ENCODE results near the gene NRL. TPM values are rescaled to one million over a fixed set of nuclear protein-coding genes. Genes with fewer than 3 reads are reported as not detected.

Gene NRL
- total and polyA plus RNA-seq, 2 donors from 2014 or later = 4.9 to 5.5 TPM

Small RNA genes lying within 50 kb of the gene (microRNA-seq; reads per million reads assigned to microRNA genes)
- gene MIR7703 = not detected

Other genes with a start within 250 kb of the NRL start
- gene DHRS4, start 161.2 kb downstream of the NRL start, total RNA-seq = 23.4 TPM
- gene DHRS4, start 161.2 kb downstream of the NRL start, polyA plus RNA-seq (ENCODE audit: insufficient read depth, low read depth, low replicate concordance) = 247 TPM
- 20.7 TPM for gene DHRS4L2, start 126.0 kb downstream of the NRL start, total RNA-seq
- 463 TPM for gene DHRS4L2, start 126.0 kb downstream of the NRL start, polyA plus RNA-seq (ENCODE audit: insufficient read depth, low read depth, low replicate concordance)
- gene CARMIL3, start 62.9 kb downstream of the NRL start, total RNA-seq = 1.4 TPM
- 1.5 TPM for gene CARMIL3, start 62.9 kb downstream of the NRL start, polyA plus RNA-seq (ENCODE audit: insufficient read depth, low read depth, low replicate concordance)
- gene CPNE6, start 43.4 kb downstream of the NRL start, total RNA-seq = 0.19 TPM
- gene CPNE6, start 43.4 kb downstream of the NRL start, polyA plus RNA-seq (ENCODE audit: insufficient read depth, low read depth, low replicate concordance) = 3.4 TPM
- gene PCK2, start 20.6 kb downstream of the NRL start, total RNA-seq = 36.1 TPM
- 140 TPM for gene PCK2, start 20.6 kb downstream of the NRL start, polyA plus RNA-seq (ENCODE audit: insufficient read depth, low read depth, low replicate concordance)
- 81.1 TPM for gene DCAF11, start 172 bp downstream of the NRL start, total RNA-seq
- gene DCAF11, start 172 bp downstream of the NRL start, polyA plus RNA-seq (ENCODE audit: insufficient read depth, low read depth, low replicate concordance) = 69.4 TPM
- 1.3 TPM for gene FITM1, start 15.7 kb upstream of the NRL start, total RNA-seq
- gene FITM1, start 15.7 kb upstream of the NRL start, polyA plus RNA-seq (ENCODE audit: insufficient read depth, low read depth, low replicate concordance) = 1.2 TPM
- gene PSME1, start 21.2 kb upstream of the NRL start, total RNA-seq = 244 TPM
- 333 TPM for gene PSME1, start 21.2 kb upstream of the NRL start, polyA plus RNA-seq (ENCODE audit: insufficient read depth, low read depth, low replicate concordance)
- gene EMC9, start 26.6 kb upstream of the NRL start, total RNA-seq = 22.1 TPM
- 62.5 TPM for gene EMC9, start 26.6 kb upstream of the NRL start, polyA plus RNA-seq (ENCODE audit: insufficient read depth, low read depth, low replicate concordance)
- 148 TPM for gene PSME2, start 31.7 kb upstream of the NRL start, total RNA-seq
- 289 TPM for gene PSME2, start 31.7 kb upstream of the NRL start, polyA plus RNA-seq (ENCODE audit: insufficient read depth, low read depth, low replicate concordance)
- 69.0 TPM for gene RNF31, start 32.5 kb upstream of the NRL start, total RNA-seq
- gene RNF31, start 32.5 kb upstream of the NRL start, polyA plus RNA-seq (ENCODE audit: insufficient read depth, low read depth, low replicate concordance) = 64.0 TPM
- 141 TPM for gene IRF9, start 46.3 kb upstream of the NRL start, total RNA-seq
- 88.9 TPM for gene IRF9, start 46.3 kb upstream of the NRL start, polyA plus RNA-seq (ENCODE audit: insufficient read depth, low read depth, low replicate concordance)
- gene REC8, start 57.1 kb upstream of the NRL start, total RNA-seq = 39.9 TPM
- gene REC8, start 57.1 kb upstream of the NRL start, polyA plus RNA-seq (ENCODE audit: insufficient read depth, low read depth, low replicate concordance) = 51.4 TPM
- 49.5 TPM for gene IPO4, start 73.9 kb upstream of the NRL start, total RNA-seq
- 22.2 TPM for gene IPO4, start 73.9 kb upstream of the NRL start, polyA plus RNA-seq (ENCODE audit: insufficient read depth, low read depth, low replicate concordance)
- gene TM9SF1, start 80.5 kb upstream of the NRL start, total RNA-seq = 83.6 TPM
- gene TM9SF1, start 80.5 kb upstream of the NRL start, polyA plus RNA-seq (ENCODE audit: insufficient read depth, low read depth, low replicate concordance) = 41.1 TPM
- gene TSSK4, start 90.7 kb upstream of the NRL start, total RNA-seq = 0.38 TPM
- not detected for gene TSSK4, start 90.7 kb upstream of the NRL start, polyA plus RNA-seq (ENCODE audit: insufficient read depth, low read depth, low replicate concordance)
- 65.1 TPM for gene CHMP4A, start 98.5 kb upstream of the NRL start, total RNA-seq
- 72.2 TPM for gene CHMP4A, start 98.5 kb upstream of the NRL start, polyA plus RNA-seq (ENCODE audit: insufficient read depth, low read depth, low replicate concordance)
- gene MDP1, start 101.1 kb upstream of the NRL start, total RNA-seq = 22.8 TPM
- gene MDP1, start 101.1 kb upstream of the NRL start, polyA plus RNA-seq (ENCODE audit: insufficient read depth, low read depth, low replicate concordance) = 55.4 TPM
- gene NEDD8, start 117.4 kb upstream of the NRL start, total RNA-seq = 145 TPM
- gene NEDD8, start 117.4 kb upstream of the NRL start, polyA plus RNA-seq (ENCODE audit: insufficient read depth, low read depth, low replicate concordance) = 439 TPM
- gene GMPR2, start 118.0 kb upstream of the NRL start, total RNA-seq = 75.0 TPM
- 92.5 TPM for gene GMPR2, start 118.0 kb upstream of the NRL start, polyA plus RNA-seq (ENCODE audit: insufficient read depth, low read depth, low replicate concordance)
- gene TINF2, start 127.7 kb upstream of the NRL start, total RNA-seq = 99.4 TPM
- gene TINF2, start 127.7 kb upstream of the NRL start, polyA plus RNA-seq (ENCODE audit: insufficient read depth, low read depth, low replicate concordance) = 57.0 TPM
- gene TGM1, start 148.2 kb upstream of the NRL start, total RNA-seq = 13.1 TPM
- 4.5 TPM for gene TGM1, start 148.2 kb upstream of the NRL start, polyA plus RNA-seq (ENCODE audit: insufficient read depth, low read depth, low replicate concordance)
- 33.9 TPM for gene RABGGTA, start 156.6 kb upstream of the NRL start, total RNA-seq
- 25.8 TPM for gene RABGGTA, start 156.6 kb upstream of the NRL start, polyA plus RNA-seq (ENCODE audit: insufficient read depth, low read depth, low replicate concordance)
- 32.7 TPM for gene DHRS1, start 184.8 kb upstream of the NRL start, total RNA-seq
- 56.7 TPM for gene DHRS1, start 184.8 kb upstream of the NRL start, polyA plus RNA-seq (ENCODE audit: insufficient read depth, low read depth, low replicate concordance)
- 25.7 TPM for gene NOP9, start 184.9 kb upstream of the NRL start, total RNA-seq
- 8.6 TPM for gene NOP9, start 184.9 kb upstream of the NRL start, polyA plus RNA-seq (ENCODE audit: insufficient read depth, low read depth, low replicate concordance)
- 22.4 TPM for gene CIDEB, start 193.0 kb upstream of the NRL start, total RNA-seq
- 49.7 TPM for gene CIDEB, start 193.0 kb upstream of the NRL start, polyA plus RNA-seq (ENCODE audit: insufficient read depth, low read depth, low replicate concordance)
- gene LTB4R2, start 195.2 kb upstream of the NRL start, total RNA-seq = 9.2 TPM
- gene LTB4R2, start 195.2 kb upstream of the NRL start, polyA plus RNA-seq (ENCODE audit: insufficient read depth, low read depth, low replicate concordance) = 0.67 TPM
- 9.3 TPM for gene LTB4R, start 196.6 kb upstream of the NRL start, total RNA-seq
- gene LTB4R, start 196.6 kb upstream of the NRL start, polyA plus RNA-seq (ENCODE audit: insufficient read depth, low read depth, low replicate concordance) = 4.6 TPM
- gene ADCY4, start 220.1 kb upstream of the NRL start, total RNA-seq = 57.5 TPM
- gene ADCY4, start 220.1 kb upstream of the NRL start, polyA plus RNA-seq (ENCODE audit: insufficient read depth, low read depth, low replicate concordance) = 19.2 TPM
- gene RIPK3, start 225.0 kb upstream of the NRL start, total RNA-seq = 19.5 TPM
- 5.1 TPM for gene RIPK3, start 225.0 kb upstream of the NRL start, polyA plus RNA-seq (ENCODE audit: insufficient read depth, low read depth, low replicate concordance)